GM10847 (cell line): Measurements from ENCODE around the gene PPARD.

Source experiments
- POLR2A ChIP-seq: IDR thresholded peaks from 2 replicates; pipeline ENCODE4 v1.6.1; 2011; ENCODE audit not compliant: insufficient read length; ENCODE audit errors: extremely low read depth

The PPARD gene

DNA sequence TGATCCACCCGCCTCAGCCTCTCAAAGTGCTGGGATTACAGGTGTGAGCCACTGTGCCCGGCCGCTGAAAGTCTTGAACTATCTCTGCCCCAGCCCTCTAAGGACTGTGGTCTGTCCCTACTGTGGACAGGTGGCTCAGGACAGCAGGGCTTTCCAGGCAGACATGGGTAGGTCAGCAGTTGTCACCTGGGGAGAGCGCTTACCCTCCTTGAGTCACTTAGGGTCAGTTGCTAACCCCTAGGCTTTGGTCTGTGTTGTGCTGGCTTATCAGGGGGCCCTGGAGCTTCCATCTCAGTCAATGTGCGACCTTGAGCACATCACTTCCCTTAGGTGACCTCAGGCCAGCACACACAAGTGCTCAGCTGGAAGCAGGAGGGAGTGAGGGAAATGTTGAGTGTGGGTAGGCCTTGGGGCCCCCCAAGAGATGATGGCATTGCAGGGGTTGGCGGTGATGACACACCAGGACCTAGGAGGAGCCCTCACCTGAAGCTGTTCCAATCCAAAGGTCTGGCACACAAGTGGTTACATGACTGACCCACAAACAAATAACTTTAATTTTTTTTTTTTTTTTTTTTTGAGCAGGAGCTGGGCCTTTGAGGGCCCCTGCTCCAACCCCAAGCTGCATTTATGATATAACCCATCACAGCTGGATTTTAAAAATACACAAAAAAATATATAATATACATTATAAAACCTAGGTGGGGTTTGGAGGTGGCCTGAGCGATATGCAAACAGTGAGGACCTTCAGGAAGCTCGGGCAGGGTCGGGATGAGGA is 130.9 kb downstream of the PPARD start:
- no peak for TF ChIP-seq POLR2A

DNA sequence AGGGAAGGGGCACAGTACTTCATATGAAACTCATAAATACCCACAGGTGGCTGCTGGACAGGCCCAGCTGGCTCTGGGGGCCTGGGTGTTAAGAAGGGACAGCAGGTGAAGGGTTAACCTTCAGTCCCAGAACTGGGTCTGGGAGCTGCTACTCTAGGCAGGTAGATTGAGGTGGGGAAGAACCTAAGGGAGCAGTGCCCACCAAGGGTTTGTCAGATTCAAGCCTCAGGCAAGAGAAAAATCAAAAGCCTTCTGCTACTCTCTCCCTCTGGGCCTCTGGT is 131.4 kb downstream of the PPARD start:
- no peak for TF ChIP-seq POLR2A

DNA sequence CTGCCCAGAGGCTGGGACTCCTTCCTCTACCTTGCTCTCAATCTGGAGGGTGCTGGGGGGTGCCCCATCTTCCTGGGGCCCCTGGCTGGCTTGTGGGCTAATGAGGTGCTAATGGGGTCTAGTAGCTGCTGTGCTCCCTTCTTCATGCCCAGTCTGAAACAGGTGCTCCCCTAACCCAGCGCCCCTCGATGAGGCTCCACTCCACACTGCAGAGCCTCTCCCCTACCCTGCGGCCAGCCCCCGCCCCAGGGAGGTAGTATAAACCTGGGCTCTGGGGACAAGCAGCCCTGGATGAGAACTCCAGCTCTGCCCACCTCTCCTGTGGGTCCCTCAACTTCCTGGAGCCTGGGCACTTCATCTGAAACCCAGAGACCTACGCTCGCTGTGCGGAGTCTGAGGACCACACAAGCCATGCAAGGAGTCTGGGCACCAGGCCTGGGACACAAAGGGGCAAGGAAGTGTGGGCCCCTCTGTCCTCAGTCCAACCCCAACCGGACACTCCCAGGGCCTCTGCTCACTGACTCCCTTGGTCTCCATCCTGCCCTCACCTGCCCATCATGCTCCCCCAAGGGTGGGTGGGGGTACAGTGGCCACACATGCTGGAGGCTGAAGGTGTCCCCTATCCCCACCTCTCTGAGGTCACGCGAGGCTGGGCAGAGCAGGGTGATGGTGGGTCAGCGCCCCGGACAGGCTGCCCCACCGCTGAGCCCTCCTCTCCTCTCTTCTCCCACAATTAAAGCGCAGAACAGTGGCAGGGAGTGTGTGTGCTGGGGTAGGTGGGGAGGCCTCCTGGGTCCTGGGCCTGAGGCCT is 132.0 kb downstream of the PPARD start:
- no peak for TF ChIP-seq POLR2A

GRCh38 chr6:35474942-35475570 is 132.7 kb downstream of the PPARD start:
- TF ChIP-seq POLR2A: no peak

GRCh38 chr6:35475573-35475972 is 133.2 kb downstream of the PPARD start:
- no peak for TF ChIP-seq POLR2A

- TF ChIP-seq POLR2A: no peak
These were observed 133.6 kb downstream of the PPARD start for GRCh38 chr6:35476004-35476403.

DNA sequence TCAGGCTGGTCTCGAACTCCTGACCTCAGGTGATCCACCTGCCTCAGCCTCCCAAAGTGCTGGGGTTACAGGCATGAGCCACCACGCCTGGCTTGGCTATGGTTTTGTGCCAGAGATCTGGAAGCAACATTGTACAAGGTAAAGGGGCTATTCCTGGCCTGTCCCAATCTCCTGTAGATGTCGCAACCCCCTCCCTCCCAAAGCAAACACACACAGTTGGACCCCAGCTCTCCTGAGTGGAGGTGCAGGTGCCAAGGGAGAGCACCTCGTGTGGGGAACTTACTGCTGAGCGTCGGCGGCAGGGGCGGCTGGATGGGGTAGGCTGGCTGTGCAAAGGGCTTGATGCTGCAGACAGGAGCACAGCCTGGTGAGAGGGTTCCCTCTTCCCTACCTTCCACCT is 134.7 kb downstream of the PPARD start:
- no peak for TF ChIP-seq POLR2A
